Endometrial microvascular endothelial cells (primary cell): Measurements from ENCODE around the gene GON4L. TPM values are rescaled to one million over a fixed set of nuclear protein-coding genes. Genes with fewer than 3 reads are reported as not detected.
"Not testable (repeated sequence)": the region's sequence is repeated elsewhere in the genome, so short reads cannot be mapped to it uniquely, and the experiment has no call there.

Experiments
- in situ Hi-C: cut with HindIII; loops from 2 replicates; pipeline ENCODE4 v1.10.0; 2017; ENCODE audit warnings: low sequenced_read_pairs, low pct_unique_long_range_greater_than_20kb; ENCODE audit errors: inconsistent ontology term
- total RNA-seq: library from RNA; depleted of rRNA; stranded (reverse); fragments of >200 nt; gene quantifications from one replicate; pipeline ENCODE4 v1.2.3, GENCODE V29; 2015; ENCODE audit errors: inconsistent ontology term

The GON4L gene
- 19.0 TPM for total RNA-seq

GRCh38 chr1:155856975-155857930 lies at the start of gene GON4L:
Gene GON4L (minus strand): TSS chr1:155857214. CDS start chr1:155853780, 3,434 bp downstream.
- in situ Hi-C loops = no loop called here

- in situ Hi-C loops = no loop called here
Observed at GRCh38 chr1:155904261-155904660, 47.2 kb upstream of the GON4L start.

- in situ Hi-C loops = no loop called here
Observed at GRCh38 chr1:155900161-155900560, 43.1 kb upstream of the GON4L start.

GRCh38 chr1:155899683-155900082 lies 42.7 kb upstream of the GON4L start:
- in situ Hi-C loops = no loop called here

GRCh38 chr1:155898888-155899287 lies 41.9 kb upstream of the GON4L start:
- in situ Hi-C loops = no loop called here

- in situ Hi-C loops = no loop called here
Observed at GRCh38 chr1:155897746-155898145, 40.7 kb upstream of the GON4L start.

GRCh38 chr1:155896476-155896875 lies 39.5 kb upstream of the GON4L start:
- in situ Hi-C loops = not testable (repeated sequence)

GRCh38 chr1:155895617-155896016 lies 38.6 kb upstream of the GON4L start:
- in situ Hi-C loops = not testable (repeated sequence)

GRCh38 chr1:155893389-155894142 lies 36.6 kb upstream of the GON4L start:
- in situ Hi-C loops = no loop called here

GRCh38 chr1:155892796-155893195 lies 35.8 kb upstream of the GON4L start:
- in situ Hi-C loops = no loop called here

- in situ Hi-C loops = no loop called here
Observed at GRCh38 chr1:155890251-155890650, 33.2 kb upstream of the GON4L start.

- in situ Hi-C loops = no loop called here
Observed at GRCh38 chr1:155889566-155889965, 32.6 kb upstream of the GON4L start.

GRCh38 chr1:155888481-155888880 lies 31.5 kb upstream of the GON4L start:
- in situ Hi-C loops = no loop called here

- in situ Hi-C loops = no loop called here
Observed at GRCh38 chr1:155884982-155885381, 28.0 kb upstream of the GON4L start.

GRCh38 chr1:155884031-155884960 lies 27.3 kb upstream of the GON4L start:
- in situ Hi-C loops = no loop called here

- in situ Hi-C loops = no loop called here
Observed at GRCh38 chr1:155882766-155883165, 25.8 kb upstream of the GON4L start.

- in situ Hi-C loops = no loop called here
Observed at GRCh38 chr1:155882235-155882634, 25.2 kb upstream of the GON4L start.

- in situ Hi-C loops = no loop called here
Observed at GRCh38 chr1:155880950-155881349, 23.9 kb upstream of the GON4L start.

- in situ Hi-C loops = no loop called here
Observed at GRCh38 chr1:155880251-155880650, 23.2 kb upstream of the GON4L start.
